ENCODE measurements around the gene TACO1.

DNA sequence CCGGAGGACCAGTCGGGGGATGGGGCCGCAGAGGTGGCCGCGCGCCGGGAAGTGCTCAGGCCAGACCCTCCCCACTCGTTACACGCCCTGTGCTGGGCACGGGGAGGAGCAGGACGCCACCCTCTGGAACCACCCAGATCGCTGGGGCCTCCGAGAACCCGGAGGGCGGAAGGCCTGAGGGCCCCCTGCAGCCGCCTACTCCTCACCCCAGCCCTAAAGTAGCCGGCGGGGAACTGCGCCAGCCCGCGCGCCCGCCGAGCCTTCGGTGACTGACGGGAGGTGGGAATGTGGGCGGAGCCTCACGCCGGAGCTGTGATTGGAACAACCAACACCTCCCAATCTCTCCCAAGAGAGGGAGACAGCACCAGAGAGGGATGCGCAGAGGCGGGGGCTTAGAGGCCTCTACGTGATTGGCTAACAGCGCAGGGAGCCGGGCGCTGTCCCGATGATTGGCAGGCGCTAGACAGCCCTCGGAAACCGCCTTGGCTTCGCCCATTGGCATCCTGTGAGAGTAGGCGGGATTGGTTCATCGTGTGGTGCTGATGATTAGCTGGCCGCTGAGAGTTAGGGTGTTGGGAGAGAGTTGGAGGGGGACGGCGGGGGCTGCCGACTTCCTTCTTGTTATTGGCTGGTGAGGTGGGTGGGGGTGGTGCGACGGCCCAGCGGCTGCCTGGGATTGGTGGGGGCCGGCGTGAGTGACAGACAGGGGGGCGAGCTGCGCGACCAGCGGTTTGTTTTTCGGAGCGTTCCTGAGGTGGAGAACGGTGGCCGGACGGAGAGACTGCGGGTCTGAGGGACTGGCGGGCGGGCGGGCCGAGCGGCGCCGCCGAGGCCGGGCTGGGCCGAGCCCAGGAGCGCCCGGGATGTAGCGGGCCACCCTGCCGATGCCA, 21.2 kb downstream of the TACO1 start, which contains the start of gene MAP3K3:
- TF ChIP-seq, protein P1, sequence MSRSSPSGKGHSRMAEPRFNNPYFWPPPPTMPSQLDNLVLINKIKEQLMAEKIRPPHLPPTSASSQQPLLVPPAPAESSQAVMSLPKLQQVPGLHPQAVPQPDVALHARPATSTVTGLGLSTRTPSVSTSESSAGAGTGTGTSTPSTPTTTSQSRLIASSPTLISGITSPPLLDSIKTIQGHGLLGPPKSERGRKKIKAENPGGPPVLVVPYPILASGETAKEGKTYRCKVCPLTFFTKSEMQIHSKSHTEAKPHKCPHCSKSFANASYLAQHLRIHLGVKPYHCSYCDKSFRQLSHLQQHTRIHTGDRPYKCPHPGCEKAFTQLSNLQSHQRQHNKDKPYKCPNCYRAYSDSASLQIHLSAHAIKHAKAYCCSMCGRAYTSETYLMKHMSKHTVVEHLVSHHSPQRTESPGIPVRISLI (tag by site-specific recombination; IDR thresholded peaks at IDR 0.05) = no peak
- TF ChIP-seq, protein P2, sequence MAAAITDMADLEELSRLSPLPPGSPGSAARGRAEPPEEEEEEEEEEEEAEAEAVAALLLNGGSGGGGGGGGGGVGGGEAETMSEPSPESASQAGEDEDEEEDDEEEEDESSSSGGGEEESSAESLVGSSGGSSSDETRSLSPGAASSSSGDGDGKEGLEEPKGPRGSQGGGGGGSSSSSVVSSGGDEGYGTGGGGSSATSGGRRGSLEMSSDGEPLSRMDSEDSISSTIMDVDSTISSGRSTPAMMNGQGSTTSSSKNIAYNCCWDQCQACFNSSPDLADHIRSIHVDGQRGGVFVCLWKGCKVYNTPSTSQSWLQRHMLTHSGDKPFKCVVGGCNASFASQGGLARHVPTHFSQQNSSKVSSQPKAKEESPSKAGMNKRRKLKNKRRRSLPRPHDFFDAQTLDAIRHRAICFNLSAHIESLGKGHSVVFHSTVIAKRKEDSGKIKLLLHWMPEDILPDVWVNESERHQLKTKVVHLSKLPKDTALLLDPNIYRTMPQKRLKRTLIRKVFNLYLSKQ (tag by site-specific recombination; IDR thresholded peaks at IDR 0.05; ENCODE audit: borderline replicate concordance) = no peak
- TF ChIP-seq, protein P3, sequence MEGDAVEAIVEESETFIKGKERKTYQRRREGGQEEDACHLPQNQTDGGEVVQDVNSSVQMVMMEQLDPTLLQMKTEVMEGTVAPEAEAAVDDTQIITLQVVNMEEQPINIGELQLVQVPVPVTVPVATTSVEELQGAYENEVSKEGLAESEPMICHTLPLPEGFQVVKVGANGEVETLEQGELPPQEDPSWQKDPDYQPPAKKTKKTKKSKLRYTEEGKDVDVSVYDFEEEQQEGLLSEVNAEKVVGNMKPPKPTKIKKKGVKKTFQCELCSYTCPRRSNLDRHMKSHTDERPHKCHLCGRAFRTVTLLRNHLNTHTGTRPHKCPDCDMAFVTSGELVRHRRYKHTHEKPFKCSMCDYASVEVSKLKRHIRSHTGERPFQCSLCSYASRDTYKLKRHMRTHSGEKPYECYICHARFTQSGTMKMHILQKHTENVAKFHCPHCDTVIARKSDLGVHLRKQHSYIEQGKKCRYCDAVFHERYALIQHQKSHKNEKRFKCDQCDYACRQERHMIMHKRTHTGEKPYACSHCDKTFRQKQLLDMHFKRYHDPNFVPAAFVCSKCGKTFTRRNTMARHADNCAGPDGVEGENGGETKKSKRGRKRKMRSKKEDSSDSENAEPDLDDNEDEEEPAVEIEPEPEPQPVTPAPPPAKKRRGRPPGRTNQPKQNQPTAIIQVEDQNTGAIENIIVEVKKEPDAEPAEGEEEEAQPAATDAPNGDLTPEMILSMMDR (tag by site-specific recombination; IDR thresholded peaks at IDR 0.05) = peak; percentile 93
- TF ChIP-seq ZNF24 (tag by site-specific recombination; IDR thresholded peaks at IDR 0.05) = peak; percentile 83; the same call in 1 of the 2 replicates
